Right cardiac atrium (tissue), 5 donors: ENCODE data around the gene CADM2. TPM values are rescaled to one million over a fixed set of nuclear protein-coding genes. Genes with fewer than 3 reads are reported as not detected.
A peak's percentile ranks its signal among the peaks of the same experiment; 100 is the strongest.

Experiments used
- ATAC-seq, 2 donors: fragments of 200-7000 bp; cut with Tn5 transposase; one replicate each; pipeline versions ENCODE4 v1.8.0 to v1.9.1; 2020; ENCODE audit warnings: moderate library complexity in 2 of 2, mild to moderate bottlenecking in 1 of 2
- DNase-seq, 3 donors: peaks; one replicate each; pipeline ENCODE4 v3.0.0-alpha.2; 2020
- H3K27ac ChIP-seq: one replicate; pipeline ENCODE4 v1.5.1; 2013; ENCODE audit warnings: mild to moderate bottlenecking, low read length, control low read depth, moderate library complexity
- H3K27me3 ChIP-seq: one replicate; pipeline ENCODE4 v1.6.1; 2013; ENCODE audit not compliant: control insufficient read depth, insufficient read depth
- H3K4me1 ChIP-seq: one replicate; pipeline ENCODE4 v1.6.1; 2013; ENCODE audit warnings: low read length; ENCODE audit not compliant: control insufficient read depth, insufficient read depth
- H3K4me3 ChIP-seq: one replicate; pipeline ENCODE4 v1.5.1; 2013; ENCODE audit warnings: low read length, control low read depth
- H3K9me3 ChIP-seq: one replicate; pipeline ENCODE4 v1.6.1; 2013; ENCODE audit warnings: low read length; ENCODE audit not compliant: control insufficient read depth
- WGBS: extraction: QIAGEN DNeasy Blood & Tissue Kit; methylation state at CpG from one replicate; pipeline ENCODE4 v1.1.7; 2013; 5-methylcytosine and 5-hydroxymethylcytosine counted together
- intact Hi-C, 4 donors: fragments of 100-400 bp; cut with DNase I; formaldehyde crosslinking; loops; one replicate each; pipeline versions ENCODE4 v1.11.0 to v1.14.0; 2022 to 2023
- microRNA-seq, 2 donors: library from miRNA; unstranded; fragments of <30 nt; microRNA quantifications; one replicate each; pipeline ENCODE4 v1.2.0, GENCODE V29; 2020 to 2021
- polyA plus RNA-seq: library from polyadenylated mRNA; stranded (reverse); fragments of 200-250 nt; gene quantifications from one replicate; pipeline ENCODE4 v1.2.3, GENCODE V29; 2013
- total RNA-seq, 4 donors: library from RNA; stranded (reverse); fragmentation: NEBNext Ultra II Directional; extraction: Animal tissue kit (Norgen Biotek cat#: 25700); gene quantifications; one replicate each; pipeline ENCODE4 v1.2.1, GENCODE V29; 2021
- donor health status: healthy with polysubstance abuse.
- donor health status: DM: no; HTN: yes; CAD: no.
- donor health status: DM: no; HTN: no; CAD: no.
- donor health status: DM: no; HTN: yes; CAD: no; lungs with severe emphysema.
- donor health status: DM: yes; HTN: yes; CAD: no.

Gene CADM2
- total and polyA plus RNA-seq, 5 donors = 4.3 to 17.8 (median 15.3) TPM

GRCh38 chr3:86051058-86051457, 1092.3 kb downstream of the CADM2 start:
- no peaks in the 10 kb centered on the region for H3K4me1 ChIP-seq
- H3K4me3 ChIP-seq = no peak overlapping the region
- H3K27me3 ChIP-seq = no peaks in the 10 kb centered on the region
- no peaks in the 10 kb centered on the region for H3K9me3 ChIP-seq
- no peak for DNase-seq
- WGBS = 36% methylated on average over 1 of the region's 1 CpG
- no peak overlapping the region for H3K27ac ChIP-seq
- intact Hi-C loops = no loop called here
- ATAC-seq = peak in 1 of 2 donors; percentile 13

GRCh38 chr3:86056032-86056431, 1097.2 kb downstream of the CADM2 start:
- H3K27ac ChIP-seq = no peak overlapping the region
- H3K27me3 ChIP-seq = no peaks in the 10 kb centered on the region
- ATAC-seq (no peak), DNase-seq (no peak)
- intact Hi-C loops = no loop called here
- no peaks in the 10 kb centered on the region for H3K4me1 ChIP-seq
- WGBS = 62% methylated on average over 4 of the region's 4 CpGs
- H3K9me3 ChIP-seq = no peaks in the 10 kb centered on the region
- H3K4me3 ChIP-seq = no peak overlapping the region

- intact Hi-C loops = no loop called here
- no peak for DNase-seq
Measured at GRCh38 chr3:86056962-86057361, 1098.2 kb downstream of the CADM2 start.

GRCh38 chr3:86073799-86074198, 1115.0 kb downstream of the CADM2 start:
- no peaks in the 10 kb centered on the region for H3K27me3 ChIP-seq
- ATAC-seq = no peak
- no peaks in the 10 kb centered on the region for H3K9me3 ChIP-seq
- no peak overlapping the region for H3K27ac ChIP-seq
- H3K4me3 ChIP-seq = no peak overlapping the region
- WGBS = 84% methylated on average over 2 of the region's 2 CpGs
- H3K4me1 ChIP-seq = no peaks in the 10 kb centered on the region
- no peak for DNase-seq
- intact Hi-C loops = no loop called here

More at GRCh38 chr3:86056962-86057361, 1098.2 kb downstream of the CADM2 start:
- no peaks in the 10 kb centered on the region for H3K27me3 ChIP-seq
- no peak overlapping the region for H3K27ac ChIP-seq
- H3K4me3 ChIP-seq = no peak overlapping the region
- H3K4me1 ChIP-seq = no peaks in the 10 kb centered on the region
- H3K9me3 ChIP-seq = no peaks in the 10 kb centered on the region
- WGBS = 65% methylated on average over 5 of the region's 5 CpGs
- no peak for ATAC-seq

- H3K9me3 ChIP-seq = no peaks in the 10 kb centered on the region
- H3K4me3 ChIP-seq = no peak overlapping the region
- H3K4me1 ChIP-seq = no peaks in the 10 kb centered on the region
- no peaks in the 10 kb centered on the region for H3K27me3 ChIP-seq
- whole genome bisulfite sequencing = 77% methylated on average over 6 of the region's 6 CpGs
- ATAC-seq (no peak), DNase-seq (no peak)
- no peak overlapping the region for H3K27ac ChIP-seq
- intact Hi-C loops = no loop called here
Measured at GRCh38 chr3:86087160-86087871, 1128.5 kb downstream of the CADM2 start.

- Histone ChIP-seq H3K4me3 (no peak overlapping the region), H3K27ac (no peak overlapping the region), H3K9me3 (peaks cover 2% of the 10 kb centered on the region), H3K4me1 (no peaks in the 10 kb centered on the region), H3K27me3 (no peaks in the 10 kb centered on the region)
- 30% methylated on average over 1 of the region's 1 CpG for WGBS
- intact Hi-C loops = no loop called here
- ATAC-seq = no peak
- DNase-seq = no peak
Measured at GRCh38 chr3:86104154-86104553, 1145.4 kb downstream of the CADM2 start.

GRCh38 chr3:86109434-86109833, 1150.6 kb downstream of the CADM2 start:
- intact Hi-C loops = no loop called here
- no peak overlapping the region for H3K4me3 ChIP-seq
- WGBS = 60% methylated on average over 2 of the region's 2 CpGs
- no peak for DNase-seq
- ATAC-seq = no peak
- no peak overlapping the region for H3K27ac ChIP-seq
- peaks cover 2% of the 10 kb centered on the region for H3K9me3 ChIP-seq
- no peaks in the 10 kb centered on the region for H3K27me3 ChIP-seq
- no peaks in the 10 kb centered on the region for H3K4me1 ChIP-seq

Small RNAs within 50 kb of the gene (microRNA-seq; reads per million reads assigned to microRNA genes)
- 0 reads per million in 2 donors for gene MIR5688
